Neural progenitor cell (in vitro differentiated cells): ENCODE results near the gene IGFLR1. TPM values are rescaled to one million over a fixed set of nuclear protein-coding genes. Genes with fewer than 3 reads are reported as not detected.

Experiments
- DNase-seq: peaks from one replicate; pipeline ENCODE4 v3.0.0-alpha.2; 2016; ENCODE audit warnings: low spot score
- H2AFZ ChIP-seq: fragments of 200-600 bp; sonication (generic); replicated peaks from 2 replicates; pipeline ENCODE4 v1.6.1; 2016; ENCODE audit warnings: antibody characterized with exemption
- H3F3A ChIP-seq: fragments of 200-600 bp; sonication (generic); 2 replicates; pipeline ENCODE4 v1.6.1; 2016; ENCODE audit warnings: antibody characterized with exemption, low read depth
- H3K27ac ChIP-seq: fragments of 200-600 bp; sonication (generic); 2 replicates; pipeline ENCODE4 v1.5.1; 2016; ENCODE audit warnings: mild to moderate bottlenecking
- H3K27me3 ChIP-seq: fragments of 200-600 bp; sonication (generic); 2 replicates; pipeline ENCODE4 v1.6.1; 2016; ENCODE audit warnings: mild to moderate bottlenecking, moderate library complexity
- H3K36me3 ChIP-seq: fragments of 200-600 bp; sonication (generic); 2 replicates; pipeline ENCODE4 v1.5.1; 2016
- H3K4me1 ChIP-seq: fragments of 200-600 bp; sonication (generic); 2 replicates; pipeline ENCODE4 v1.6.1; 2016; ENCODE audit warnings: mixed run types
- H3K4me2 ChIP-seq: fragments of 200-600 bp; sonication (generic); 2 replicates; pipeline ENCODE4 v1.6.1; 2016
- H3K4me3 ChIP-seq: fragments of 200-600 bp; sonication (generic); 2 replicates; pipeline ENCODE4 v1.5.1; 2016
- H3K79me2 ChIP-seq: fragments of 200-600 bp; sonication (generic); 2 replicates; pipeline ENCODE4 v1.6.1; 2016; ENCODE audit warnings: low read depth
- H3K9ac ChIP-seq: fragments of 200-600 bp; sonication (generic); 2 replicates; pipeline ENCODE4 v1.6.1; 2016
- H3K9me3 ChIP-seq: fragments of 200-600 bp; sonication (generic); 2 replicates; pipeline ENCODE4 v1.5.1; 2016; ENCODE audit warnings: low read depth
- H4K20me1 ChIP-seq: fragments of 200-600 bp; sonication (generic); 2 replicates; pipeline ENCODE4 v1.6.1; 2016; ENCODE audit warnings: low read depth
- H3K27ac Mint-ChIP-seq: 3 replicates; pipeline ENCODE4 v1.8.0; 2021; ENCODE audit warnings: mixed read lengths
- H3K27me3 Mint-ChIP-seq: 2 replicates; pipeline ENCODE4 v1.8.0; 2022; ENCODE audit warnings: low read depth, mild to moderate bottlenecking, inconsistent platforms, moderate library complexity, mixed read lengths; ENCODE audit not compliant: insufficient read depth
- H3K36me3 Mint-ChIP-seq: 3 replicates; pipeline ENCODE4 v1.8.0; 2021; ENCODE audit warnings: mixed read lengths
- H3K4me1 Mint-ChIP-seq: 3 replicates; pipeline ENCODE4 v1.8.0; 2021; ENCODE audit warnings: mixed read lengths
- H3K4me3 Mint-ChIP-seq: 3 replicates; pipeline ENCODE4 v1.8.0; 2021; ENCODE audit warnings: mild to moderate bottlenecking, moderate library complexity, mixed read lengths
- H3K9me3 Mint-ChIP-seq: 3 replicates; pipeline ENCODE4 v1.8.0; 2020; ENCODE audit warnings: mixed read lengths
- CTCF ChIP-seq: fragments of 200-600 bp; sonication (generic); IDR thresholded peaks from 2 replicates; pipeline ENCODE4 v1.5.1; 2017; ENCODE audit warnings: antibody characterized with exemption, mild to moderate bottlenecking
- EZH2 ChIP-seq: fragments of 200-600 bp; sonication (generic); IDR thresholded peaks from 2 replicates; pipeline ENCODE4 v1.6.1; 2017; ENCODE audit warnings: antibody characterized with exemption, mild to moderate bottlenecking, moderate library complexity
- EZH2phosphoT487 ChIP-seq: fragments of 200-600 bp; sonication (generic); IDR thresholded peaks from 2 replicates; pipeline ENCODE4 v1.6.1; 2017; ENCODE audit warnings: antibody characterized with exemption
- total RNA-seq: library from RNA; depleted of rRNA; stranded (reverse); fragments of >200 nt; gene quantifications from 2 replicates; pipeline ENCODE4 v1.2.3, GENCODE V29; 2015; ENCODE audit warnings: low replicate concordance

IGFLR1 gene
- total RNA-seq, 1 donor from 2014 or later: 5.0 TPM

GRCh38 chr19:35704218-35704617 lies 38.0 kb downstream of the IGFLR1 start, which contains the start of gene ZBTB32:
TSS of gene ZBTB32 (plus strand) at chr19:35704558. CDS start at chr19:35714627, 10,069 bp downstream.
- Mint-ChIP-seq H3K4me1 (peaks cover 4% of the 10 kb centered on the region), H3K4me3 (peak within 1 kb of the TSS; percentile 96), H3K36me3 (no peaks in the 10 kb centered on the region), H3K27ac (no peak within 1 kb of the TSS), H3K27me3 (peaks cover 2% of the 10 kb centered on the region), H3K9me3 (peaks cover 2% of the 10 kb centered on the region)
- H3K9me3 ChIP-seq: no peaks in the 10 kb centered on the region
- no peak within 1 kb of the TSS for H2AFZ ChIP-seq
- TF ChIP-seq EZH2: no peak
- TF ChIP-seq EZH2phosphoT487: no peak
- TF ChIP-seq CTCF: no peak
- H3F3A ChIP-seq: peaks cover 2% of the 10 kb centered on the region
- H4K20me1 ChIP-seq: no peaks in the 10 kb centered on the region
- no peak within 1 kb of the TSS for H3K4me2 ChIP-seq
- no peaks in the 10 kb centered on the region for H3K79me2 ChIP-seq
- H3K9ac ChIP-seq: no peak within 1 kb of the TSS
- H3K36me3 ChIP-seq: no peaks in the 10 kb centered on the region
- no peak within 1 kb of the TSS for H3K27ac ChIP-seq
- peak; percentile 80 for DNase-seq
- H3K4me1 ChIP-seq: no peaks in the 10 kb centered on the region
- H3K27me3 ChIP-seq: peaks cover 29% of the 10 kb centered on the region
- no peak within 1 kb of the TSS for H3K4me3 ChIP-seq

GRCh38 chr19:35703343-35703742 lies 38.9 kb downstream of the IGFLR1 start:
- H2AFZ ChIP-seq: no peak overlapping the region
- Mint-ChIP-seq H3K4me3 (peak overlapping the region; percentile 96), H3K9me3 (peaks cover 2% of the 10 kb centered on the region), H3K27ac (no peak overlapping the region), H3K36me3 (no peaks in the 10 kb centered on the region), H3K27me3 (peaks cover 2% of the 10 kb centered on the region), H3K4me1 (peaks cover 4% of the 10 kb centered on the region)
- H3K4me2 ChIP-seq: no peak overlapping the region
- H3K4me1 ChIP-seq: no peaks in the 10 kb centered on the region
- H3K9me3 ChIP-seq: no peaks in the 10 kb centered on the region
- TF ChIP-seq EZH2phosphoT487 (no peak), EZH2 (no peak), CTCF (no peak)
- H3K27me3 ChIP-seq: peaks cover 29% of the 10 kb centered on the region
- H4K20me1 ChIP-seq: no peaks in the 10 kb centered on the region
- H3K4me3 ChIP-seq: no peak overlapping the region
- H3K79me2 ChIP-seq: no peaks in the 10 kb centered on the region
- DNase-seq: no peak
- no peak overlapping the region for H3K9ac ChIP-seq
- no peak overlapping the region for H3K27ac ChIP-seq
- peaks cover 2% of the 10 kb centered on the region for H3F3A ChIP-seq
- no peaks in the 10 kb centered on the region for H3K36me3 ChIP-seq

GRCh38 chr19:35702223-35703012 lies 39.8 kb downstream of the IGFLR1 start:
- TF ChIP-seq EZH2: no peak
- no peak for TF ChIP-seq EZH2phosphoT487
- no peak for TF ChIP-seq CTCF
- Histone ChIP-seq H3K4me1 (no peaks in the 10 kb centered on the region), H3K36me3 (no peaks in the 10 kb centered on the region), H3K4me2 (peak overlapping the region; percentile 80), H2AFZ (peak overlapping the region; percentile 92), H4K20me1 (no peaks in the 10 kb centered on the region), H3F3A (peaks cover 2% of the 10 kb centered on the region), H3K9me3 (no peaks in the 10 kb centered on the region), H3K4me3 (peak overlapping the region; percentile 55), H3K79me2 (no peaks in the 10 kb centered on the region), H3K27me3 (peaks cover 29% of the 10 kb centered on the region), H3K9ac (no peak overlapping the region), H3K27ac (no peak overlapping the region)
- Mint-ChIP-seq H3K9me3 (peaks cover 2% of the 10 kb centered on the region), H3K27ac (peak overlapping the region; percentile 95), H3K4me1 (peaks cover 4% of the 10 kb centered on the region), H3K36me3 (no peaks in the 10 kb centered on the region), H3K4me3 (peak overlapping the region; percentile 96), H3K27me3 (no peaks in the 10 kb centered on the region)
- DNase-seq: peak; percentile 99
